Stimulated activated CD4-positive, alpha-beta T cell treated with anti-CD3 and anti-CD28 coated beads, Interleukin-4, amount 100 ng/mL, for 4 hours (primary cell): ENCODE measurements around the gene INPP4B.

Experiments used
- DNase-seq, 2 experiments: peaks; one replicate each; pipeline ENCODE4 v3.0.0-alpha.2; 2020

The INPP4B gene

GRCh38 chr4:142041788-142042187, 804.3 kb downstream of the INPP4B start:
- no peak for DNase-seq

GRCh38 chr4:142040043-142040442, 806.1 kb downstream of the INPP4B start:
- DNase-seq, result no peak

GRCh38 chr4:142036795-142037583, 809.1 kb downstream of the INPP4B start:
- no peak for DNase-seq

GRCh38 chr4:142035566-142035965, 810.5 kb downstream of the INPP4B start:
- DNase-seq, result no peak

GRCh38 chr4:142034101-142034500, 812.0 kb downstream of the INPP4B start:
- no peak for DNase-seq

GRCh38 chr4:142030010-142030409, 816.1 kb downstream of the INPP4B start:
- no peak for DNase-seq

GRCh38 chr4:142021761-142022160, 824.3 kb downstream of the INPP4B start:
- no peak for DNase-seq

GRCh38 chr4:142021181-142021580, 824.9 kb downstream of the INPP4B start:
- no peak for DNase-seq

- DNase-seq, result no peak
Observed at GRCh38 chr4:142016031-142016430, 830.1 kb downstream of the INPP4B start.

GRCh38 chr4:142009751-142010150, 836.4 kb downstream of the INPP4B start:
- DNase-seq, result no peak

- DNase-seq, result no peak
Observed at GRCh38 chr4:142005519-142005918, 840.6 kb downstream of the INPP4B start.

- DNase-seq, result no peak
Observed at GRCh38 chr4:141999446-142000143, 846.5 kb downstream of the INPP4B start.

- no peak for DNase-seq
Observed at GRCh38 chr4:141995056-141995455, 851.0 kb downstream of the INPP4B start.

GRCh38 chr4:141977433-141977832, 868.7 kb downstream of the INPP4B start:
- DNase-seq, result no peak
